GM23248 (cell line): ENCODE measurements around the gene TRAF2.

ENCODE experiments used
- EZH2 ChIP-seq: fragments of 200-600 bp; sonication (generic); IDR thresholded peaks from 2 replicates; pipeline ENCODE4 v1.6.1; 2018; ENCODE audit warnings: antibody characterized with exemption, mild to moderate bottlenecking; ENCODE audit not compliant: insufficient read depth, poor library complexity, severe bottlenecking
- EZH2phosphoT487 ChIP-seq: fragments of 200-600 bp; sonication (generic); IDR thresholded peaks from 2 replicates; pipeline ENCODE4 v1.6.1; 2018; ENCODE audit warnings: antibody characterized with exemption, moderate library complexity, mild to moderate bottlenecking, low read depth; ENCODE audit not compliant: insufficient read depth

DNA sequence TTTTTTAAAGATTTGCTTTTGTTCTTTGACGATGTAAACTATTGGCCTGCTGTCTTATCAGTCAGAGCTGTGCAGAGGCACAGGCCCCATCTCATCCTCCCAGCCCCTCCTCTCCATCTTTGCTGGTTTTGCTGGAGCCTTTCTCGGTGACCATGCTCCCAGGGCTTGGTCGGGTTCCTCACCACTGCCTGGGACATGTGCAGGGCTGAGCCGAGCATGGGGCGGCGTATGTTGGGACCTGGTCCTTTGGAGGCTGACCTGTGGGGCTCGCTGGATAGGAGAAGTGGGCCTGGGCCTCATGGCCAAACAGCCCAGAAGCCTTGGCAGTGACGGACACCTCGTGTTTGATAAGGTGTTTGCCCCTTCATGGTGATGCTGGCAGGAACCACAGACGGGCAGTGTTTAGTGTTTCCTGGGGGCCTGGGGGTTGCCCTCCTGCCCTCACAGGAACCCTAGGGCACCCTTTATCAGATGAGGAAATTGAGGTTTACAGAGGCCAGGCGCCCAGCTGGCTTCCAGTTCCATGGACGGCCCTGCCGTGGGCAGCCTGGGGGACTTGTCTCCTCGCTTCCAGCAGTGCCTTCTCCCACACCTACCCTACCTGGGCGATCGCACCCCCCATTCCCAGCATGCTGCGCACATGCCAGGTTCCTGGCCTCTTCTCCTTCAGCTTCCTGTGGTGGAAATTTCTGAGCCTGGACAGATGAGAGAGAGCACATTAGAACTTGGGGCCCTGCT lies 27.6 kb downstream of the TRAF2 start:
- TF ChIP-seq EZH2 = no peak
- no peak for TF ChIP-seq EZH2phosphoT487
